Measurements from ENCODE around the gene DACT3.

The DACT3 gene

GRCh38 chr19:46661020-46661731 is at the start of gene DACT3:
Gene DACT3, minus strand, starts transcription at chr19:46661182. Its CDS starts 118 bp downstream, at chr19:46661064.
- DNase-seq: peak; percentile 100

GRCh38 chr19:46710687-46711086 is 49.7 kb upstream of the DACT3 start:
- no peak for DNase-seq

- DNase-seq: peak; percentile 87
These were observed 43.5 kb upstream of the DACT3 start for GRCh38 chr19:46704379-46705076.

GRCh38 chr19:46700704-46701103 is 39.7 kb upstream of the DACT3 start:
- no peak for DNase-seq

- DNase-seq: no peak
These were observed 37.7 kb upstream of the DACT3 start for GRCh38 chr19:46698395-46699321.

GRCh38 chr19:46697204-46697960 is 36.4 kb upstream of the DACT3 start:
- DNase-seq: no peak

- no peak for DNase-seq
These were observed 35.9 kb upstream of the DACT3 start for GRCh38 chr19:46696866-46697203.

- DNase-seq: no peak
These were observed 35.1 kb upstream of the DACT3 start for GRCh38 chr19:46696052-46696451.

- no peak for DNase-seq
These were observed 32.8 kb upstream of the DACT3 start for GRCh38 chr19:46693760-46694159.

GRCh38 chr19:46692918-46693722 is 32.1 kb upstream of the DACT3 start:
- DNase-seq: no peak

GRCh38 chr19:46691948-46692347 is 31.0 kb upstream of the DACT3 start:
- no peak for DNase-seq

- DNase-seq: no peak
These were observed 30.1 kb upstream of the DACT3 start for GRCh38 chr19:46691104-46691503.

- no peak for DNase-seq
These were observed 28.4 kb upstream of the DACT3 start for GRCh38 chr19:46689358-46689757.

- DNase-seq: no peak
These were observed 26.6 kb upstream of the DACT3 start for GRCh38 chr19:46687438-46688145.

- no peak for DNase-seq
These were observed 24.2 kb upstream of the DACT3 start for GRCh38 chr19:46685189-46685588.

- DNase-seq: peak; percentile 29
These were observed 17.2 kb upstream of the DACT3 start for GRCh38 chr19:46678110-46678732.

GRCh38 chr19:46674416-46675178 is 13.6 kb upstream of the DACT3 start:
- DNase-seq: no peak

- DNase-seq: no peak
These were observed 9.8 kb upstream of the DACT3 start for GRCh38 chr19:46670813-46671212.

- no peak for DNase-seq
These were observed 7.7 kb upstream of the DACT3 start for GRCh38 chr19:46668662-46669061.

- DNase-seq: no peak
These were observed 4.1 kb upstream of the DACT3 start for GRCh38 chr19:46665072-46665471.
